Measurements from ENCODE around the gene TMEM106C. TPM values are rescaled to one million over a fixed set of nuclear protein-coding genes. Genes with fewer than 3 reads are reported as not detected.

TMEM106C gene
- total and polyA plus RNA-seq, 2 of the 13 experiments (the other 11 are each of a cell fraction or from before 2014, with no cell fraction given) = 132 to 192 TPM

- TF ChIP-seq PAXIP1 (CRISPR knock-in tag; conservative IDR thresholded peaks at IDR 0.05) = no peak
- no peak for TF ChIP-seq ZNF503 (CRISPR knock-in tag; IDR thresholded peaks at IDR 0.05)
- no peak for TF ChIP-seq ZNF660 (CRISPR knock-in tag; IDR thresholded peaks at IDR 0.05; ENCODE audit: borderline replicate concordance, low read depth)
- TF ChIP-seq TBL1XR1 (IDR thresholded peaks at IDR 0.05; ENCODE audit: borderline replicate concordance, low read length, partially characterized antibody) = no peak
- peak; percentile 62; the same call in 1 of the 2 replicates for TF ChIP-seq KMT2B (CRISPR knock-in tag; IDR thresholded peaks at IDR 0.05)
- no peak for TF ChIP-seq ZC3H4 (CRISPR knock-in tag; IDR thresholded peaks at IDR 0.05; ENCODE audit: borderline replicate concordance)
- TF ChIP-seq EEA1 (CRISPR knock-in tag; IDR thresholded peaks at IDR 0.05; ENCODE audit: borderline replicate concordance) = peak; percentile 79; the same call in 1 of the 2 replicates
- no peak for TF ChIP-seq ZNF18 (CRISPR knock-in tag; IDR thresholded peaks at IDR 0.05; ENCODE audit: insufficient replicate concordance)
- peak; percentile 92 for TF ChIP-seq KDM2A (CRISPR knock-in tag; IDR thresholded peaks at IDR 0.05; ENCODE audit: borderline replicate concordance, low read depth)
- no peak for TF ChIP-seq ZNF496 (CRISPR knock-in tag; IDR thresholded peaks at IDR 0.05; ENCODE audit: insufficient replicate concordance)
- TF ChIP-seq SP140L (CRISPR knock-in tag; IDR thresholded peaks at IDR 0.05; ENCODE audit: borderline replicate concordance) = no peak
- peak; percentile 44; the same call in 1 of the 2 replicates for TF ChIP-seq PRDM10 (CRISPR knock-in tag; IDR thresholded peaks at IDR 0.05; ENCODE audit: low read depth)
- no peak for TF ChIP-seq ZNF737 (CRISPR knock-in tag; IDR thresholded peaks at IDR 0.05; ENCODE audit: borderline replicate concordance)
- no peak for TF ChIP-seq CREM (IDR thresholded peaks at IDR 0.05)
- no peak for TF ChIP-seq CREM (CRISPR knock-in tag; IDR thresholded peaks at IDR 0.05)
- TF ChIP-seq ZSCAN12 (CRISPR knock-in tag; IDR thresholded peaks at IDR 0.05) = peak; percentile 88; the same call in 1 of the 2 replicates
Observed at GRCh38 chr12:47963340-47964040, at the start of gene TMEM106C (continued).

Data from HepG2 (cell line).